Breast epithelium (tissue), 3 donors: ENCODE results near the gene ZBED4.

ENCODE experiments used
- CTCF ChIP-seq, 3 donors: fragments of 450-650 bp; IDR thresholded peaks; one replicate each; pipeline ENCODE4 v1.5.1; 2016 to 2017; ENCODE audit warnings: antibody characterized with exemption in 3 of 3, mild to moderate bottlenecking in 3 of 3, moderate library complexity in 3 of 3
- POLR2A ChIP-seq: fragments of 450-650 bp; IDR thresholded peaks from one replicate; pipeline ENCODE4 v1.6.1; 2016; ENCODE audit warnings: antibody characterized with exemption, mild to moderate bottlenecking, moderate library complexity

- no peak for TF ChIP-seq CTCF (IDR thresholded peaks at IDR 0.05)
- no peak for TF ChIP-seq POLR2A
Observed at GRCh38 chr22:49815641-49816091, 38.0 kb upstream of the ZBED4 start.
